ENCODE measurements around the gene NIP7.
A peak's percentile ranks its signal among the peaks of the same experiment; 100 is the strongest.

NIP7 gene

DNA sequence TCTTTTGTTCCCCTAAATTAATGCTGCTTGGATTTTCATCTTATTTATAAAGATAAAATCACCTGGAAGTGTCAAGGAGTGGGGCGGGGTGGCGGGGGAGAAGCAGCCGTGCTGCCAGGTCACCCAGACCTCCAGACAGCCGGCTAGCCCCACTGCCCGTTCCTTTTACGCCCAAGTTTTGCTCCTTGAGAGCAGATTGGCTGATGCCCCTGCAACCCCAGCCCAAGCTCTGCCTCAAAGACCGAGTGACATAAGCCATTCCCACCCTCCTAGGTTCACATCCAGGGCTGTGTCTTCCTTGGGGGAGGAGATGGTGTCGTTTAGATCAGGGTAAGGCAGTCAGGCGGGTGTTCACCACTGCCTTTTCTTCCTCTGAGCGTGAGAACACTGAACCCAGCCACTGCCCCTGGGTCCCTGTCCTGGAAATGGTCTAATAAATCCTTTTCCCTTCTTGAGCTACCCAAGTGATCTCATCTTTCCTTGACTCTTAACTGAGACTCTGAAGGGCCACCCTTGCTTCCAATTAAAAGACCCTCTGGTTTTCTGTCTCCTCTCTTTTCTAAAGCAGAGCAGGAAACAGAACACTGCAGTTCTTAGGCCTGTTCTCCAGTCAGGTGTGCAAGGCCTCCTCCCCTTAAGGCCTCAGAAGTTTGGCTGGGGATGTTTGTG is 14.9 kb upstream of the NIP7 start:
- TF ChIP-seq, protein P1, sequence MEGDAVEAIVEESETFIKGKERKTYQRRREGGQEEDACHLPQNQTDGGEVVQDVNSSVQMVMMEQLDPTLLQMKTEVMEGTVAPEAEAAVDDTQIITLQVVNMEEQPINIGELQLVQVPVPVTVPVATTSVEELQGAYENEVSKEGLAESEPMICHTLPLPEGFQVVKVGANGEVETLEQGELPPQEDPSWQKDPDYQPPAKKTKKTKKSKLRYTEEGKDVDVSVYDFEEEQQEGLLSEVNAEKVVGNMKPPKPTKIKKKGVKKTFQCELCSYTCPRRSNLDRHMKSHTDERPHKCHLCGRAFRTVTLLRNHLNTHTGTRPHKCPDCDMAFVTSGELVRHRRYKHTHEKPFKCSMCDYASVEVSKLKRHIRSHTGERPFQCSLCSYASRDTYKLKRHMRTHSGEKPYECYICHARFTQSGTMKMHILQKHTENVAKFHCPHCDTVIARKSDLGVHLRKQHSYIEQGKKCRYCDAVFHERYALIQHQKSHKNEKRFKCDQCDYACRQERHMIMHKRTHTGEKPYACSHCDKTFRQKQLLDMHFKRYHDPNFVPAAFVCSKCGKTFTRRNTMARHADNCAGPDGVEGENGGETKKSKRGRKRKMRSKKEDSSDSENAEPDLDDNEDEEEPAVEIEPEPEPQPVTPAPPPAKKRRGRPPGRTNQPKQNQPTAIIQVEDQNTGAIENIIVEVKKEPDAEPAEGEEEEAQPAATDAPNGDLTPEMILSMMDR (conservative IDR thresholded peaks at IDR 0.05), result no peak
- TF ChIP-seq ZFX (IDR thresholded peaks at IDR 0.05), result no peak
- H3K27ac ChIP-seq, result peak overlapping the region; percentile 8

DNA sequence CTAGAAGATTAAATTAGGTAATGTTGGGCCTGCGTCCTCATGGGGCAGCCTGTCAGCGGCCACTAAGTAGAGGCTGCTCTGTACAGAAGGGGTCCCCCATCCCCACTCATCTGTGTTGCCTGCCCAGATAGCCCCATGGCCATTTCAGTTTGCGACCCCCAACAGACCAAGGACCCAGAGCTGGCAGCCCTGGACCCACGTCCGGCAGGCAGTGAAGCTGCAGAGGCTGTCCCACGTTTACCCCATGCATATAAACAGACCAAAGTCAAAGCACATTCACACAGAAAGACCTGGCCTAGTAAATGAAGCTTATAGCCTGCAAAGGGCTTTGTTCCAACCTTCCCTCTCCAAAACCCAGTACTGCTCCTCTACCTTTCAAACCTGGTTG is 13.8 kb upstream of the NIP7 start:
- TF ChIP-seq, protein P1 (conservative IDR thresholded peaks at IDR 0.05), result no peak
- TF ChIP-seq ZFX (IDR thresholded peaks at IDR 0.05), result no peak
- peak overlapping the region; percentile 21 for H3K27ac ChIP-seq

- peak overlapping the region; percentile 21 for H3K27ac ChIP-seq
- no peak for TF ChIP-seq ZFX (IDR thresholded peaks at IDR 0.05)
- TF ChIP-seq, protein P1 (conservative IDR thresholded peaks at IDR 0.05), result no peak
Measured at GRCh38 chr16:69326172-69326873, 13.2 kb upstream of the NIP7 start.

GRCh38 chr16:69327585-69328310 is 11.8 kb upstream of the NIP7 start:
- H3K27ac ChIP-seq, result no peak overlapping the region
- no peak for TF ChIP-seq ZFX (IDR thresholded peaks at IDR 0.05)
- TF ChIP-seq, protein P1 (conservative IDR thresholded peaks at IDR 0.05), result no peak

DNA sequence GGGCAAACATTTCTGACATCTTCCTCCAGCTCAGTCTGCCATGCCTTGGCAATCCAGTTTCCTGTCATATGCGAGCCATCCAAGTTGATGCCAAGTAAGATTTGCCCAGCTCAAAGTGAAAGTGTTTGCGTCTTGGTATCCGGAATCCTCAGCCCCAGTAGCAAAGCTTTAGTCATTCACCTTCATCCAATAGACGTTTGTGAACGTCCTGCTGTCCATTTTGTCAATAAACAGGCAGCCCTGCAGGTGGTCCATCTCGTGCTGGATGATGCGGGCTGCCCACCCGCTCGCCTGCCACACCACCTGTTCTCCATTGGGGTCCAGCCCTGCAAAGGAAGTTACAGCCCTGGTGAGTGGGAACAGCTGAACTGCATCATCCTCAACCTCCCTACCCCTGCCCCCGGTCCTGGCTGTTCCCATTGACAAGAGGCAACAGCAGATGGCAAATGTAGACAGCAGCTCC is 10.7 kb upstream of the NIP7 start:
- peak overlapping the region; percentile 93 for H3K27ac ChIP-seq
- TF ChIP-seq ZFX (IDR thresholded peaks at IDR 0.05), result no peak
- TF ChIP-seq, protein P1 (conservative IDR thresholded peaks at IDR 0.05), result no peak

DNA sequence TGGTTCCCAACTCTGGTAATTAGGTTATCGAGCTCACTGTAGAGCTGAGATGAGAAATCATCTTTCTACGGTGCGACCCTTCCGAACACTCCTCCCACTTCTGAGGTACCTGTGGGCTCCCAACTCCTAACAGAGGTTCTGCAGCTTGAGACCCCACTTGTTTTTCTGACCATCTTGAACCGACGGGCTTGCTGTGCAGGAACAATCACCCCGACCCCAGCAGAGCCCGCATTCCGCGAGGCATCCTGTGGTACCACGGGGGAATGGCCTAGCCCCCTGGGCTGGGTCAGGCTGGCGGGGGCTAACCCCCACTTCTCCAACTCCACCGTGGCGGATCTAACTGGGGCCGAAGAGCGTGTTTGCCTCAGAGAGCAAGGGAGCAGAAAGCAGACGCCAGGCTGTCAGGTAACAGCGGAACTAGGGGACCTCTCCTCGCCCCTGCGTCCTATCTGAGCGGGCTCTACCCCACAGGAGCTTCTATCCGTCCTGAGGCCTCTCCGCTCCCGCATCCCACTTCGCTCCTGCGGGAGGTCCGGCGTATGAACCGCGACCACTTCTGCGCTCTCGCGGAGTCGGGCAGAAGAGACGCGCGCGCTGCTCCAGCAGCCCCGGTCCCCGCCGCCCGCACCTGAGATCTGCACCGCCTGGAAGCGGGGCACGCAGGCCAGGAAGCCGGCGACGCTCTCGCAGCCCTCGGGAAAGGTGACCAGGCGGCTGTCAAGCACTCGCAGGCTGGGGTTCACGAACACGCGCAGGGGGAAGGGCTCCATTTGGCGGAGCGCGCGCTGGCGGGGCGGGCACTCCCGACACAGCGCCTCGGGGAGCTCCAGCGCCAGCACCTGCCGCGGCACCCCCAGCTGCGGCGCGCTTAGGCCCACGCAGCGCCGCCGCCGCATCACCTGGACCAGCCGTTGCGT is 9.9 kb upstream of the NIP7 start:
- peak overlapping the region; percentile 93 for H3K27ac ChIP-seq
- TF ChIP-seq ZFX (IDR thresholded peaks at IDR 0.05), result peak; percentile 57; the same call in 1 of the 2 replicates
- TF ChIP-seq, protein P1 (conservative IDR thresholded peaks at IDR 0.05), result no peak
